WI38 (cell line): ENCODE results near the gene AFAP1.

Experiments
- H3K4me3 ChIP-seq: 2 replicates; pipeline ENCODE4 v1.5.1; 2011; ENCODE audit warnings: low read depth, mild to moderate bottlenecking, control low read depth, low read length
- TF ChIP-seq, protein P1 (sequence below): IDR thresholded peaks from 2 replicates; pipeline ENCODE4 v1.5.1; 2012; ENCODE audit warnings: low read depth, mild to moderate bottlenecking, control low read depth, low read length

AFAP1 gene

DNA sequence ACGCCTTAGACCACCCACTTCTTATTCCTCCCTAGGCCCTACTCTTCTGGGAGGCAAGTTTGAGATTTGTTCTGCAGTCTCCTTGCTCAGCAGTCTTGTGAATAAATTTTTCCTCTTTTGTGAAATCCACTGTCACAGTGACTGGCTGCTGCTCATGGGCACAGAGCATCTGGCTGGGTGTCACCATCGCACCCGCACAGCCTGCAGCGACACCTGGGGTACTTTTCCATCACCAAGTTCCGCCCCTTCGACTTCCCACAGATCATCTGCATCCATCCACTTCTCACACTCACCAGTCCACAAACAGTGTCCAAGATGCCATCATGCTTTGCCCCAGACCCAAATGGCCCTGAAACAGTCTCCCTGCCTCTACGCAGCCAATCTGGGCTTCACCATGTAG lies 36.4 kb upstream of the AFAP1 start:
- no peak overlapping the region for H3K4me3 ChIP-seq
- TF ChIP-seq, protein P1, sequence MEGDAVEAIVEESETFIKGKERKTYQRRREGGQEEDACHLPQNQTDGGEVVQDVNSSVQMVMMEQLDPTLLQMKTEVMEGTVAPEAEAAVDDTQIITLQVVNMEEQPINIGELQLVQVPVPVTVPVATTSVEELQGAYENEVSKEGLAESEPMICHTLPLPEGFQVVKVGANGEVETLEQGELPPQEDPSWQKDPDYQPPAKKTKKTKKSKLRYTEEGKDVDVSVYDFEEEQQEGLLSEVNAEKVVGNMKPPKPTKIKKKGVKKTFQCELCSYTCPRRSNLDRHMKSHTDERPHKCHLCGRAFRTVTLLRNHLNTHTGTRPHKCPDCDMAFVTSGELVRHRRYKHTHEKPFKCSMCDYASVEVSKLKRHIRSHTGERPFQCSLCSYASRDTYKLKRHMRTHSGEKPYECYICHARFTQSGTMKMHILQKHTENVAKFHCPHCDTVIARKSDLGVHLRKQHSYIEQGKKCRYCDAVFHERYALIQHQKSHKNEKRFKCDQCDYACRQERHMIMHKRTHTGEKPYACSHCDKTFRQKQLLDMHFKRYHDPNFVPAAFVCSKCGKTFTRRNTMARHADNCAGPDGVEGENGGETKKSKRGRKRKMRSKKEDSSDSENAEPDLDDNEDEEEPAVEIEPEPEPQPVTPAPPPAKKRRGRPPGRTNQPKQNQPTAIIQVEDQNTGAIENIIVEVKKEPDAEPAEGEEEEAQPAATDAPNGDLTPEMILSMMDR: no peak

DNA sequence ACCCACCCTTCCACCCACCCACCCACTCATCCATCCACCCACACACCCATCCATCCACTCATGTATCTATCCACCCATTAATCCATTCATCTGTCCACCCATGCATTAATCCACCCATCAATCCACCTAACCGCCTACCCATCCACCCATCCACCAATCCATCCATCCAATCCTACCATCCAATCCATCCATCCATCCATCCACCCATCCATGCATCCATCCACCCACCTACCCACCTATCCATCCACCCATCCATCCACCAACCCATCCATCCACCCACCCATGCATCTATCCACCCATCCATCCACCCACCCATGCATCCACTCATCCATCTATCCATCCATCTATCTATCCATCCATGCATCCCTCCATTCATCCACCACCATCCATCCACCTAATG lies 34.8 kb upstream of the AFAP1 start:
- TF ChIP-seq, protein P1: no peak

DNA sequence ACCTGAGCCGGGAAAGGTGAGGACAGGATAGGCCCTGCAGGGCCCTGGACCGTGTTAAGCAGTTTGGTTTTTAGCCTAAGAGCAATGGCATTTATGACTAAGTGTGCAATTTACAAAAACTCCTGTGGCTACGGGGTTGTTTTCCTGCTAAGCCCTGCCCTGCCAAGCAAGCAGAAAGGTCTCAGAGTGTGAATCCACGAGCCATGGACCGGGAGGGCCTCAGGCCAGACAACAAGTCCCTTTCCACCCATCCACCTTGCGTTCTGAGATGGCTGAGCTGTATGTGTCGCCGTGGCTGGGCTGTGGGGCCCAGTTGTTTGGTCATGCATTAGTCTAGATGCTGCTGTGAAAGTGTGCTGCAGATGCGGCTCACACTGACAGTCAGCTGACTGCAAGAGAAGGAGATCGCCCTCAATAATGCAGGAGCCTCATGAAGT lies 33.9 kb upstream of the AFAP1 start:
- no peak overlapping the region for H3K4me3 ChIP-seq
- TF ChIP-seq, protein P1: no peak

More for the DNA sequence above, 34.8 kb upstream of the AFAP1 start:
- no peak overlapping the region for H3K4me3 ChIP-seq

DNA sequence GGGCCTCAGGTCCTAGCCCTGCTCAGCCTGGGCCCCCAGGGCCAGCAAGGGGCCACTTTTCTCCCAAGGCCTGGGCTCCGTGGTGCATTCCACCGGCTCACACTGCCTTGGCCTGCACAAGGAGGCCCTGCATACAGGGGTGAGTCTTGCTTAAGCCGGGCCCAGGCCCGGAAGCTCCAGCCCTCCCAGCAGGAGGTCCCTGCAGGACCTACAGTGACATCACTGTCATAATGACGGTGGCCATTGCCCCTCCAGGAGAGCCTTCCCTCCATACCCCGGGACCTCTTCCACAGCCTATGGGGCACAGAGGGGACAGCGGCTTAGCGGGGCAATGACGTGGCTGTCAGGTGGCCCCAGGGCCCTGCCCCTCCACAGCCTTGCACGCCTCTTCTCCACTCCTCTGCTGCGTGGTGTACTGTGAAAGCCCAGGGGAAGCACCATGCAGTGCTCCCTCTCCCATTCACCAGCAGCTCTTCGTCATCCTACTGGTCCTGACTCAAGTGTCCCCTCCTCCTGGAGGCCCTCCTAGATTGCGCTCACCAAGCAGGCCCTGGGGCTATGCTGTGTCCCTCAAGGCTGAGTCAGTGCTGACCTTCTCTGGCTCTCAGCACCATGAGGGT lies 32.3 kb upstream of the AFAP1 start:
- TF ChIP-seq, protein P1: no peak
- no peak overlapping the region for H3K4me3 ChIP-seq

DNA sequence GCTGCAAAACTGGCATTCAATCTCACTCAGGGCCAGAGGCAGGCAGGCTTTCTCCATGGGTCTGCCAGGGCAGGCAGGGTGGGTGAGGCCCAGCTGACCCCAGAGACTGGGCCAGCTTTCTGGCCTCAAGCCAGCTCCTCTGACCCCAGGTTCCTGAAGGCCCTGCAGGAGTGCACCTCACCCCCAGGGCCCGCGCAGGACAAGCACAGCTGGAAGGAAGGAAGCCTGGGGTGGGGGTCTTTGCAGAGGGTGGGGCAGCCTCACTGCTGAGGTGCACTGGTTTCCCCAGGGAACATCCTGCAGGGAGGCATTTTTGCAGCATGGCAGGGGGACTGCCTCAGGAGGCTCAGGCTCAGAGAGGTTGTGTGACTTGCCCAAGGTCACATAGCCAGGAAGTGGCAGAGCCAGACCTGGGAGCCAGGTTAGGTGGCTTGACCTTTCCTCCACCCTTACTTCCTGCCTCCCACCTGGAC lies 31.5 kb upstream of the AFAP1 start:
- TF ChIP-seq, protein P1: no peak
- no peak overlapping the region for H3K4me3 ChIP-seq

DNA sequence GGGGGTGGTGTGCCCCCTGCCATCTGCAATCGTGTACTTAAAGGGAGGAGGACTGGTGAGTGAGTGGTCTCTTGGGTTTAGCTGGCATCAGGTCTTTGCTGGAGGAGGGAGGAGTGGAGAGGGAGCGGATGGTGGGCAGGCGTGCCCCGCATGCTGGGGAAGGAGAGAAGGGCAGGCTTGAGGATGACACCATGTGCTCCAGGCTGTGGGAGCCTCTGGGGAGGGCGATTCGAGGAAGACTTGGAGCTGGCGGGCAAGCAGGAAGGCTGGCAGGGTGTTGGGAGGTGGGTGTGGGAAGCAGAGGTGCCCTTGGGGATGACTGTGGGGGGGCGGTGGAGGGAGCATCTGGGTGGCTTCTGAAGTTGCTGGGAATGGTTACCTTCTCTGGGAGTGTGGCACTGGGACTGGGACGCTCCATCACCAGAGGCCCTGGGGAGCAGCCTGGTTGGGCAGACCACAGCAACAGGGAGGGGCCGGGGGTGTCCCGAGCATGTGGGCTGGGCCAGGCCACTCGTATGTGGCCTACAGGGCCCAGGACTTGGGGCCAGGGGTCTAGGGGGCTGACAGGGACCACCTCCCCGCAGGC lies 30.8 kb upstream of the AFAP1 start:
- TF ChIP-seq, protein P1: no peak
- H3K4me3 ChIP-seq: no peak overlapping the region

GRCh38 chr4:7968262-7968896 lies 28.7 kb upstream of the AFAP1 start:
- no peak overlapping the region for H3K4me3 ChIP-seq
- TF ChIP-seq, protein P1: no peak
